HG03159 (cell line): ENCODE measurements around the gene TREH.

Experiments
- ATAC-seq: cut with Tn5 transposase; IDR thresholded peaks from one replicate; pipeline ENCODE4 v1.9.1; 2021; ENCODE audit warnings: mild to moderate bottlenecking, moderate library complexity; ENCODE audit not compliant: unreplicated experiment

Gene TREH

DNA sequence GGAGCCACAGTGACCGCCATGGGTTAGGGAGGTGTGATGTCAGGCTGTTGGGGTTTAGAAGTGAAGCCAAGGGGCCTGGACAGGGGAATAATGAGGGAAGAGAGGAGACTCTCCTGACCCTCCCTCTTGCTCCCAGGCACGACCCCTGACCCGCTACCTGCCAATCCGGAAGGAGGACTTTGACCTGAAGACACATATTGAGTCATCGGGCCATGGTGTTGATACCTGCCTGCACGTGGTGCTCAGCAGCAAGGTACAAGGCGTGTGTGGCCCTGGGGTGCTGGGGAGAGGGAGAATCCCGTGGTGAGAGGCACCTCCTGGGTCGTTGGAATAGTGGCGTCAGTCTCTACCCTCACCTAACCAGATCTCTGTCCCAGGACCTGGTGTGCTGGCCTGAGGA lies 29.5 kb downstream of the TREH start:
- ATAC-seq = no peak

DNA sequence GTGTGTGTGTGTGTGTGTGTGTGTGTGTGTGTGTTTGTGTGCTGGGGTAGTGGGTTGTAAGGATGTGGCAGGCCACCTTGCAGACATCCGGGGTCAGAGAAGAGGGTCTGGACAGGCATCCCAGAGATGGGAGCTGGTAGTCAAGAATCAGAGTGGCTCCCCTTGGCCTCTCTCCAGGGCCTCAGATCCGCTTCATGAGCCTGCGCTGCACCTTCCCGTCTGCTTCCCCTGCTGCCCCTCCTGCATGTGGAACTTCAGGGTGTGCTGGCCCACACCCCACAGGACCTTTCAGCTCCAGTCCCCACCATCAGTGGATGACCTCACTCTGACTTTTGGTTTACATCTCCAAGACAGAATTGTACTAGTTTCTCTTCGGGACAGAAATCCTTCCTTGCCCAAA lies 31.2 kb downstream of the TREH start:
- no peak for ATAC-seq

DNA sequence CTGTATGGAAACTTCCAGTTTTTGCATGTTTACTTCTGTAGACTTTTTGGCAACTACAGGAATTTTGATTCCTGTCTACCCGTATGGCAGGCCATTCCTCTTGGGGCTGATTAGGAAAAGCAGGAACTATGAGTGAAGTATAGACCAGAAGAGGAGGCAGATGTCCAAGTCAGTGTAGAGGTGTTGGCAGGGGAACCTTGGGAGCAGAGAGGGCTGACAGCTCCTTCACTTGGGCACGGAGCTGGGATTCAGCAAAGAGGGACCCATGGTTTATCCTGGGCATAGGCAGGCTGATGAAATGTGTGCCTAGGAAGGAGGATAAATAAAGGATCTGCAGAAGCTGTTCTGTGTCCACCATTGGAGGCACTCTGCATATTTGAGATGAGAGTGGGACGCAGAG lies 33.1 kb downstream of the TREH start:
- no peak for ATAC-seq

DNA sequence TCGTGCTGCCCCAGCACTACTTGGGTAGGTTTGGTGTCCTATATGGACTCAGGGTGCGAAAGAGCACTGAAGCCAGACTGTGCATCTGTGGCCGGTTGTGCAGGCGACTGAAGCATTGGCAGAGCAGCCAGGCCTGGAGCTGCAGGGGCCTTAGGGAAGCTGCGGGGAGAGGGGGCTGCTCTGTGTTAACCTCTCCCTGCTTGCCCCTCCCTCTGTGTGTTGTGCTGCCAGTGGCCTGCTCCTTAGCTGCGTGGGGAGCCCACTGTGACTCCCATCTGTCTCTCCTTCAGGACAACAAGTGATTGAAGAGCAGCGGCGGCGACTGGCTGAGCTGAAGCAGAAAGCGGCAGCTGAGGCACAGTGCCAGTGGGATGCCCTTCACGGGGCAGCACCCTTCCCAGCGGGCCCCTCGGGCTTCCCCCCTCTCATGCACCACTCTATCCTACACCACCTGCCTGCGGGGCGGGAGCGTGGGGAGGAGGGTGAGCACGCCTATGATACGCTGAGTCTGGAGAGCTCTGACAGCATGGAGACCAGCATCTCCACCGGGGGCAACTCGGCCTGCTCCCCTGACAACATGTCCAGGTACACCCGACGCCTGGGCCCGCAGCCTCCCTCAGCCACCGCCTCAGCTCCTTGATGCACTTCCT lies 34.3 kb downstream of the TREH start:
- ATAC-seq = no peak

DNA sequence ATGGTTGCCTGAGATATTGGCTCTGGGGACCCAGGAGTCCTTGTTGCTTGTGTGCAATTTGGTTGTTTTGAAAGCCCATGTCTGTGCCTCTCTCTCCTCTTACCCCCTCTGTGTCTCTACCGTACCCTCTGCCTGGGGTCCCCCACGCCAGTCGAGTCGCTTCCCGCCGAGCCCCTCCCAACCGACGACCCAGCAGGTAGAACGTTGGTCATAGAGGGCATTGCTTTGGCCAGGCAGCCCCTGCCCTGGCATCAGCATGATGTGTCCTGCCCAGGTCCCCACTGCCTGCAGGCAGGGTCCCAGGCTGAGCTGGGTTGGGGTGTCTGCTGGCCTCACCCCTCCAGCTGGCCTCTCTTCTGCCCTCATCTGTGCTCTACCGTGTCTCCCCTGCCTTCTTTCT lies 35.0 kb downstream of the TREH start:
- ATAC-seq = no peak

DNA sequence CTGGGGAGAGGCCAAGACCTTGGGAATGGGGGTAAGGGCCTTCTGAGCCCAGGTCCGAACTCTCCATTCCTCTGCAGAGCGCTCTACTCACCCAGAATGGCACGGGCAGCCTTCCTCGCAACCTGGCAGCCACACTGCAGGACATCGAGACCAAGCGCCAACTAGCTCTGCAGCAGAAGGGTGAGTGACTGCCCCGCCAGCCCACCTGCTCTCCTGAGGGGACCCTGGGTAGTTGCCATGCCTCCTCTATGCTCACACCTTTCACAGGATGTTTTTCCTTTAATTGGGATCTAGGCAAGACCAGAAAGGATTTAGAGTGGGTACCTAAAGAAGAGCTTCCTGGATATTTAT lies 35.5 kb downstream of the TREH start:
- no peak for ATAC-seq

DNA sequence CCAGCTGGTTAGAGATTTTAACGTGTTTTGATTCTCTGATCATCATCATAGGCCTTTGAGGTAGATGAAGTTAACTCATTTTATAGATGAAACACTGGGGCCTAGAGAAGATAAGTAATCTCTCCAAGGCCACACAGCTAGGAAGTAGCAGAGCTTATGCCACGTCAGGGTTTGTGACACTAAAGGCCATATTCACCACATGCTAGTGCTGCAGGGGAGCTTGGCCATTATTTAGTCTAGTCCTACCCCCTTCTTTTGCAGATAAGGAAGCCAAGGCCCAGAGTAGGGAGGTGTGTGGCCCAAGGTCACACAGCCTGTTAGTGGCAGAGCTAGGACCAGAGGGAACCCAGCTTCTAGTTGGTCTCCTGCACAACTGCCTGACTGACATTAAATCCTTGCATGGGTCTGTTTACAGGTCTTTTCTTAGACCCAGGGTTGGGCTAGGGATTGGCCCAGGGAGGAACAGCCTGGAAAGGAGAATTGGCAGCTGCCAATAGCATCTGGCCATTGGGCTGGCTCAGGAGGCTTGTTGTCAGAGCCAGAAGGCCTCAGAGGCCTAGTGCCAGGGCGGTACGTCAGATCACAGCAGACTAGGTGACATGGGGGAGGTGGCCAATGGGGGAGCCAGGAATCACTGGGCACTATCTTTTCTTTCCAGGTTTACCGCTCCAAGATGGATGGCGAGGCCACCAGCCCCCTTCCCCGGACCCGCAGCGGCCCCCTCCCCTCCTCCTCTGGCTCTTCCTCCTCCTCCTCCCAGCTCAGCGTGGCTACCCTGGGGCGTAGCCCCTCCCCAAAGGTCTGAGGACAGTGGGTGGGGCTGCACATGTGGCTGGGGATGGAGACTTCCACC lies 36.1 kb downstream of the TREH start:
- ATAC-seq = no peak

DNA sequence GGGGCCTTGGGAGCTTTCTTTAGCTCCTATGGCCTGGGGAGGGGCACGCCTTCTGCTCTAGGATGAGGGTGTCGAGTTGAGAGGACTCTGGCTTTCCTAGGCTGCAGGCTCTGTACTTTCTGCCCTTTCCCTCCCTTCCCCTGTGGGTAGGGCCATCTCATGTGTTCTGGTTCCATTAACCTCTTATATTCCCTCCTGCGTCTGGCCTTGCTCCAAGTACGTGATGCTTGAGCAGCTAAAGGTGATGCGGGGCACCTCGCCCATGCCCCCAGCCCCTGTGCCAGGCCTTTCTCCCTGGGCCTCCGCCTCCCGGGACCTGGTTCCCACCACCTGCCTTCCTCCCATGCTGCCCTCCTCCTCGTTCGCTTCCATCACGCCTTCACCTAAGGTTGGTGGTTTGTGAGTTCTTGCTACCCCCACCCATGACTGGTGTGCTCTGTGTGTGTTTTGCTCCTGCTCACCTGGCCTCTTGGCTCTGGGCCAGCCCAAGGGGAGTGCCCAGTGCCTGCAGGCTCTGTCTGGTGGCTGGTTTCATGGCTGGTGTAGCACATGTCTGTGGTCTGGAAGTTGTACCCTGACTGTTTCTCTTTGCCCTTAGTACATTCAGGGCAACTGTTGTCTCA lies 37.9 kb downstream of the TREH start:
- no peak for ATAC-seq

DNA sequence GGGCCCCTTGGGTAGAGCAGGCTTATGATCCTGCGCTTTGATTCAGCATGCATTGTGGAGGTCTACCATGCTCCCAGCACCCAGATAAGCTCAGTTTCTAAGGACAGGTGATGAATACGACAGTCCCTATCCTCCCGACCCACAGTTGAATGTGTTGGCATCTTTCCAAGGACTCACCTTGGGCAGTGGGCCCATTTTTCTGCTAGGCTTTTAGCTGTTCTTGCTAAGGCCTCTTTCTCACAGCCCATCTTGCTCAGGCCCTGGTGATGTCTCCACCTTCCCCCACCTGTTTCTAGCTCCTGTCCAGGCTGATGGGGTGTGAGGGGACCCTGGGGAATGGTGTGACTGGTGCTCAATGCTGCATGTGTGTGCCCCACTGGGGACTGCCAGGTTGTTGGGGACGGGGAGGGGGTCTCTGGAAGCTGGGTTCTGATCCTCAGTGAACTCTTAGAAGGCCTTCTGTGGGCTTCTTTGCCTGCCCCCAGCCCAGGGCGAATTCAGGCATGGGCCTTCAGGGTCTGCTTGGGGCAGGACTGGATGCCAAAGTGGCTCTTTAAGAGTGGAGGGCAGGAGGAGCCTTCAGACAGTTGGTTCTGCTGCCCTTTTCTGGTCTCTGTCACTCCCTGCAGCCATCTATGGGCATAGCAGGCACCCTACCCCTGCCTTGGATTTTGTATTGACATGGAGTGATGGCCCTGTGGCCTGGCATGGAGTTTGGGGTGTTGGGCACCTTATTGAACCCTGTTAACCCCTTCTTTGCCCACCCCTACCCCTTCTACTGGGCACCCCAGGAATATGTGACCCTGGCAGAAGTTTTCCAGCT lies 38.9 kb downstream of the TREH start:
- no peak for ATAC-seq

DNA sequence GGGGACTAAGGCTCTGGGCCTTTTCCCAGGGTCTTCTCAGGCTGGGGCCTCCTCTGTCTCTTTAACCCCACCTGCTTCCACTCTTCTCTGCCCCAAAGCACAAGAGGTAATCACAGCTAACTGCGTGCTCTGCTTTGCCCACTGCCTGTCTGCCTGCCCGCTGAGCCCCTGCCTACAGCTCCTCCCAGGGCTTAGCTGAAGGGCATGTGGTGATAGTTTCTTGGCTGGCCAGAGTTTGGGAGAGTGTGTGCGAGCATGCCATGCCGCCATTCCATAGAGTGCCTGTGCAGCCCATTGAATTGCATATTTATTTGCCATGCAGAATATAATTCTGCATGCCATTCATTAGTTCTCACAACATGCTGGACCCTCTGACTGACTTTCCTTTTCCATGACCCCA lies 39.6 kb downstream of the TREH start:
- ATAC-seq = no peak

DNA sequence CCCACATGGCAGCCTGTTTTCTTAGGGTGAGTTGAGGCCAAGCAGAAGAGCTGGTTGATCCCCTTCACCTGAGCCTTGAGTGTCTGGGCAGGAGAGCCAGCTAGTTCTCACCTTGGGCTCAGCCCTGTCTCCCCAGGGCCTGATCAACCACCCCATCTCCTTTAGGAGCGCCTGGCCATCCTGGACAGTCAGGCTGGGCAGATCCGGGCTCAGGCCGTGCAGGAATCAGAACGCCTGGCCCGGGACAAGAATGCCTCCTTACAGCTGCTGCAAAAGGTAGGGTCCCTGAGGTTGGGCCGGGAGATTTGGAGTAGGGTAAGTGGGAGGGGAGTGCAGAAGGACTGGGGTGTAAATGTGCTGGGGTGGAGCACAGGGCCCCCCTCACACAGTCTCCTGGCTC lies 40.7 kb downstream of the TREH start:
- ATAC-seq = no peak

DNA sequence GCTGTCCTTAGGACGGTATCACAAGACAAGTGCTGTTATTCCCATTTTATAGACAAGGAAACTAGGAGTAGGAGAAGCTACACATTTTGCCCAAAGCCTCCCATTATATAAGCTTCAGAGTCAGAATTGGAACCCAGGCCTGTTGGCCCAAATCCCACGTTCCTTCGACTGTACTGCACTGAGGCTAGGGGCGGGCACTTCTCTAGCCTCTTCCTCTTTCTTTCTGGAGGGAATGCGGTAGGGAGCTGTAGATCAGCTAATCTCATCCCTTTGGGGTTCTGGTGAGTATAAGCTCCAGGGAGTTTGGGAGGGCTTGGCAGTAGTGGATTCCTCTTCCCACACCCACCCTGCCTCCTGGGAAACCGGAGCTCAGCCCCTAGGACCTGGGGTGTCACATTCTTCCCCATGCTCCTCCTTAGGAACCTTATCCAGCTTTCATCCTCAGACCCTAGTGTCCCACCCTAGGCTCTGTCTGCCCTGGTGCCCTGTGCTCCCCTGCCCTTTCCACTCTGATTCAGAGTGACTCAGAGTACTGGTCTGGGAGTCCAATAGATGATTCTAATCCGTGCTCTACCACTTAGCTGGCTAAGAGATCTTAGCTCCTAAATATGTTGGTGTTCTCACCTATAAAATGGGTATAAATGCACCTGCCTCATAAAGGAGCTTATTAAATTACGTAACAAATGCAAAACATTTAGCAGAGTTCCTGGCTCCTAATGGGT lies 42.7 kb downstream of the TREH start:
- no peak for ATAC-seq

DNA sequence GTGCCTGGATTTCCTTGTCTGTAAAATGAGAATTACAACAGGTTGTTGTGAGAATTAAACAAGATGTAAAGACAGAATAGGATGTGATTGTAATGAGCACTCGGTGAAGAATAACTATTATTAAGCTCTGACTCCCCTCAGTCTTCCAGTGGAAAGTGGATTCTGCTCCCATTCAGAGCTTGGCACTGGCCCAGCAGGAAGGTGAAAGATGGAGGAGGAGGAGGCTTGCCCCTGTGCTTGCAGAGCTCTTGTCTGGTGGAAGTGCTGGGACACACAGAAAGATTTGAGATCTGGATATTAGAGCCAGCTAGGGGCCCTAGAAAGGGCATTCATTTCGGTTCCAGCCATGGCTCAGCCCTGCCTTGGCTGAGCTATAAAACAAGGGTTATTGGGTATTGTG lies 43.8 kb downstream of the TREH start:
- ATAC-seq = no peak

DNA sequence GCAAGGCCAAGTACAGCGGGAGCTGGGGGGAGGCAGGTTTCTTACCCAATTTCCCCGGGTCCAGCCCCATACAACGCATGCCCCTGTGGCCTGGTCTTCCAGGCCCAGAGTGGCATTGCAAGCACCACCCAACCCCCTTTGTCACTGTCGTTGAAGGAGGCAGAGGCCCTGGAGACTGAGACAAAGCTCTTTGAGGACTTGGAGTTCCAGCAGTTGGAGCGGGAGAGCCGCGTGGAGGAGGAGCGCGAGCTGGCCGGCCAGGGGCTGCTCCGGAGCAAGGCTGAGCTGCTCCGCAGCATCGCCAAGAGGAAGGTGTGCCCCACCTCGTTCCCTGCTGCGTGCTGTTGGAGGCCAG lies 44.2 kb downstream of the TREH start:
- no peak for ATAC-seq

DNA sequence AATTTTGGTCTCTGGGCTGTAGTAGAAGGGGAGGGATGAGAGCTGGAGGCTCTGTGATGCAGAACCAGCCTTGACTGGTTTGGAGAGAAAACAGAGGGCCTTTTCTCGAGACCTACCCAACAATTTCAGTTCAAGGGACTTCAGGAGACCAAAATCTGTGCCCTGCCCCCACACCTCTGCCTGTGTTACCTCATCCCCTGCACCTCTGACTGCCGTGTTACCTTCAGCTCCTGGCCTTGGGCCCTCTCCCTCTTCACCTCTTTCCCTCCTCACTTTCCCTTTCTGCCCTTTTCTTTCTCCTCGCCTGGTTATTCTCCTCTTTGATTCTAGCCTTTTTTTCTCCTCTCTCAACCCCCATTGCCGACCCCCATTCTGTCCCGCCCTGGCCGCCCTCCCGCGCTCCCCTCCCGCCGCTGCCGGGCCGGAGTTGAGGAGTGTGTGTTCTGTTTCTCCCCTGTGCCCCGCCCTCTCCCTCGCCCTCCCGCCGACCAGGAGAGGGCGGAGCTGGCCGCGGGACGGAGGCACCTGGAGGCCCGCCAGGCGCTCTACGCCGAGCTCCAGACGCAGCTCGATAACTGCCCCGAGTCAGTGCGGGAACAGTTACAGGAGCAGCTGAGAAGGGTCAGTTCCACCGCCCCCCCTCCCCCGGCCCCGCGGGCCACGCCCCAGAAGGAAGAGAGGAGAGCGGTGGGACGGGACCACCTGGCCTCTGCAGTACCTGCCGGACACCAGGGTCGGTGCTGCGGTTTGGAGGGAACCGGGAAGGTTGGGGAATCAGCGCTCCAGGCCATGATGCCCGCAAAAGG lies 44.8 kb downstream of the TREH start:
- ATAC-seq = no peak

DNA sequence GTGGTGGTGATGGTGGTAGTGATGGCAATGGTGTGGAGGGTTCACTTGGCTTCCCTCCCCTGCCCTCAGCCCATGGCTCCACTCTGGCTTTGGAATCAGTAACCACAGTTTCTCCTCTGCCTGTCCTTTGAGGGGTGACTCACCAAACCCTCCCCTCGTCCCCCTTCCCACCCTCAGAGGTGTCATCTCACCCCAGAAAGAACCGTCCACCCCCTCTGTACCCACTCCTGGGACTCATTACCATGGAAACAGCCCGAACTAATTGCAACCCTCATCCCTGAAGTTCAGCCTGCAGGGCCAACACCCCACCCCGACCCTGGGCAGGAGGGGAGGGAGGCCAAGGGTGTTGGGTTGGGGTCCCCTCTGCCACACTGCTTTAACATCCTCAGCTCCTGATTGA lies 45.5 kb downstream of the TREH start:
- ATAC-seq = no peak

DNA sequence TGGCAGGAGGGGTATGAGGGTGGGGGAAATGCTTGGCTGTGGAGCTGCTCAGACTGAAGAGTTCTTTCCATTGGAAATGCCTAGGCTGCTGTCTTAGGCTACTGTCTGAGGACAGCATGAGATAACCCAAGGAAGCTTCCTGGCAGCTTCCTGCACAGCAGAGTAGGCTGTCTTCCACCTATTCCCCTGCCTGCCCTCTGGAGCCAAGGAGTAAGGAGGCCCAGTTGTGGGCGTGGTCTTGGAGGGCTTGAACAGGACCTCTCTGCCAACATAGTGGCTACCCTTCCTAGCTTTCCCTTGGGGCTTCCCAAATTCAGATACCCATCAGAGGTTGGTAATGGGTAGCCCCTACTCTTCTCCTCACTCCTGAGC lies 46.1 kb downstream of the TREH start:
- ATAC-seq = no peak

DNA sequence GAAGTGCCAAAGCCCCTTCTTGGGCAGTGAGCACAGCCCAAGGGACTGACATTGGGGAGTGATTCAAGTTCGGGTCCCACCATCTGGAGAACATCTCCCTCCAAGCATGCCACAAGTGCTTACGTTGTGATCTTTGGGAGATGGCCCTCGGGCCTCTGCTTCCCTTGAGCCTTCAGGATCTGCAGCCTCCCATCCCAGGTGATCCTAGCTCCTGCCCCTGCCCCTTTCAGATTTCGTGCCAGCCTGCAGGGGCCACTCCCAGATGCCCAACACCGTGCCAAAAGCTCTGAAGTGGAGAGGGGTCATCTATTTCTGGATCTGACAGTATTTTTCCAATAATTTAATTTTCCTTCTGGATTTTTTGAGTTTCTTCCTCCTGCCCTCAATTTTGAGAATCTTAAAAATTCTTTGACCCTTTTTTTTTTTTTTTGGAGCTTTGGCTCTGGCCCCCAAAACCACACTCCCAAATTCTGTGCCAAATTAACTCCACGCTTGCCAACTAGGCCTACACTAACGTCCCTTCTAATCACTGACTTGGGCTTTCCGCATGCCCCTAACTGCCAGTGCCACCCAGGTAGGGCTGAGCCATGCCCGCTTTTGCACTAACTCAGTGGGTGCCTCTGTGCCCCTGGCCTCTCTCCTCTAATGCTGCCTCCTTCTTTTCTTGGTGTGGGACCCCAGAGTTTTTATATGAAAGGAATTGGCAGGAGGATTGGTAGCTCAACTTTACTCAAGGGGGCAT lies 46.7 kb downstream of the TREH start:
- ATAC-seq = no peak

DNA sequence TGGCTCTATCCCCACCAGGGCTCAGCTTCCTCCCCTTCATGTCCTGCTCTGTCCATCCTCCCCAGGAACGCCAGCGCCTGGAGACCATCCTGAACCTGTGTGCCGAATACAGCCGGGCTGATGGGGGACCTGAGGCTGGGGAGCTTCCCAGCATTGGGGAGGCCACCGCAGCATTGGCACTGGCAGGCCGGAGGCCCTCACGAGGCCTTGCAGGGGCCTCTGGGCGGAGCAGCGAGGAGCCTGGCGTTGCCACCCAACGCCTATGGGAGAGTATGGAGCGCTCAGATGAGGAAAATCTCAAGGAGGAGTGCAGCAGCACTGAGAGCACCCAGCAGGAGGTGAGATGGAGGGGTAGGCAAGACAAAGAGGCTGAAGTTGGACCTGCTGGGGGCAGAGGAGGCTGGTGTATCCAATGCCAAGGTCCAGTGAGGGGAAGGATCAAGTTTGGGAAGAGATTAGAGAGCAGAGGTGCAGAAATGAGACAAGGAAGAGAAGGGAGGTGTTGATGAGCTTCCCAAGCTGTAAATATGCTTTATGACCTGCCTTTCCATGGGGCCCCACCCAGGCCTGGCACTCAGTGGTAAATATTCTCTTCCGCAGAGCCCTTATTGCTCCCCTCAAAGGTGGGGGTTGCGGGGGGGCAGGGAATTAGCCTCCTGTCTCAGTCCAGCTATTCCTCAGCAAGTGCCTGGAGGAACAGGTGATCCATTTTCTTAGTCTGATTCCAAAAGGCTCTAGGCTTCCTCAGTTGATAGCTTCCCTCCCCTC lies 48.1 kb downstream of the TREH start:
- ATAC-seq = no peak
